HG03280 (cell line): ENCODE results near the gene IFNG-AS1.
A peak's percentile ranks its signal among the peaks of the same experiment; 100 is the strongest.

ENCODE experiments used
- ATAC-seq: cut with Tn5 transposase; IDR thresholded peaks from one replicate; pipeline ENCODE4 v1.9.1; 2021; ENCODE audit warnings: mild to moderate bottlenecking, moderate library complexity; ENCODE audit not compliant: unreplicated experiment

IFNG-AS1 gene

DNA sequence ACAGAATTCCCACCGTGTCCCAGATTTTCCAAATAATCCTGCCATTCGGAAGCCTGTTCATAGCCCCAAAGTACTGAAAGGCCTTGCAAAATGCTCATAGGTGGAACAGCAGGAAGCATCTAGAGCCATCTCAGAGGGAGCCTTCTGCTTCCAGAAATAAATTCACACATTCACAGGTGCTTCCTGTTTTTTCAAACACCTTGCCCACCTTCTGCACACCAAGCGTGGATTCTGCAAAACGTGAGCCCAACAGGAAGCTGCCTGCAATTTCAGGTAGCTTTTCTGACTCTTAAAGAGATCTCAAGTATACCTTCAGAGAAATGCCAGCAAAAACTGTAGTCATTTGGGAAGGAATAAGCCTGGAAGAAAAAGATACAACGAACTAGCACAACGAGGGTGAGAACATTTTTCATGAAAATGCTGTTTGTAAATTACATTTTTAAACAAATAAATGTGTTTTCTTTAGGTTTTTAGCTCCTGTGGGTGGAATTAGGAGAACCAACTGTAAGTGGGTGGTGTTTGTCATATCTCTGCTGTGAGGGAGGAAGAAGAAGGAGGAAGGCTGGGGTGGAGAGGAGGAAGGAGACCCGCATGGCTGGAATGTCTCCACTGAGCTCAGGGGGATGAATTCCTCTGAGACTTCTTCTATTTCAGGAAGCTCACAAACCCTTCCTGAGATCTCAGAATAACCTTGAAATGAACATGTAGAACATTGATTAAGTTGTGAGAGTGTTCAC lies at the start of gene IFNG-AS1:
Gene IFNG-AS1 (plus strand): TSS at position 264 of the 737 bp plus-strand sequence.
- peak; percentile 36 for ATAC-seq

DNA sequence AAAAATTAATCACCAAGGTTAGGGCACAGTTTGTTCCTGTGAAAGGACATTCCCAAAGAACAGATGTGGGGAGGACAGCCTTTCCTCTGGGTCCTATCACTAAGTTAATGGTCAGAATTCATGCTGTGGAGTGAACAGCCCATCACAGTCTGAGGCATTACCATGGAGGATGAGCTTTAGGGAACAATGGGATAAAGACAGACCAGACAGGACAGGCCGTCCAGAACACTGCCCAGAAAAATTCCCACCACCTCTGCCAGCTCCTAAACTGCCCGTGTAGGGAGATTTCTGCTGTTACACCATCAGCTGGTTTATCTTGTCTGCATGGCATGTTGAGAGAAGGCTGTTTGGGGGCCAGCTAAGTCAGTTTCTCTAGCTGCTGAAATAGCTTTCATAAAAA lies 49.6 kb upstream of the IFNG-AS1 start:
- ATAC-seq, result no peak

DNA sequence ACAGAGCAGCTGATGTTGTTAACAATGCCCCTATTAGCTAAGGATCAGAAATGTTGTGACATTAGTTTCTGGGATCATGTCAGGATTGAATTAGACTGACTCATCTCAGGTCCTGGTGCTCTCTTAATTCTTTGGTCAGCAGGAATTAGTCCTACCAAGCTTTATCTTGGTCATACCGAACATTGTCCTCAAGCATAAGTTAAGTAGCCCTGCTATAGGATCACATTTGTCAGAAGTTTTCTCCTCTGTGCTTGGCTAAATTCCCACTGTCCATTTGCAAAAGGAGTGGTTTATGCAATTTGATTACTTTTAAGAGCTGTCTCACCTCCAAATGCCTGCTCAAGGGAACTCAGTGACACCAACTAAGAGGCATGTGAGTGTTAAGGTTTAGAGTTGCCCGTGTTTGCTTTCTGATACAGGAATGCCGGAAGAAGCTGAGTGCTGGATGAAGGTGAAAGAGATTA lies 48.4 kb upstream of the IFNG-AS1 start:
- ATAC-seq, result no peak

DNA sequence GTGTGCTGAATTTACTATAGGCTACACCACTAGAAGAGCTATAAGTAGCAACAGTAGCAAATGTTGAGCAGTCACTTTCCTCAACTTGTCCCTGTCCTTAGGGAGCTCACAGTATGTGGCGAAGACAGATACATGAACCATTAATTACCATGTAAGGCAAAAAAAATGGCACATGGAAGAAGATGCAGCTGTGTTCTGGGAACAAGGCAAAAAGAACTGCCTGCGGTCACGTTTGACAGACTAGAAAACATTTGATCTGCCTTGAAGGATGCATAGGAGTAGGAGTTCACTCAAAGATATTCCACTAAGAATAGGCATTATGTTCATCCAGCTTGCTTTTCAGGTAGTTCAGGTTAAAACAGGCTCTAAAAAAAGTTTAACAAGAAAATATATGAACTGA lies 46.5 kb upstream of the IFNG-AS1 start:
- no peak for ATAC-seq

DNA sequence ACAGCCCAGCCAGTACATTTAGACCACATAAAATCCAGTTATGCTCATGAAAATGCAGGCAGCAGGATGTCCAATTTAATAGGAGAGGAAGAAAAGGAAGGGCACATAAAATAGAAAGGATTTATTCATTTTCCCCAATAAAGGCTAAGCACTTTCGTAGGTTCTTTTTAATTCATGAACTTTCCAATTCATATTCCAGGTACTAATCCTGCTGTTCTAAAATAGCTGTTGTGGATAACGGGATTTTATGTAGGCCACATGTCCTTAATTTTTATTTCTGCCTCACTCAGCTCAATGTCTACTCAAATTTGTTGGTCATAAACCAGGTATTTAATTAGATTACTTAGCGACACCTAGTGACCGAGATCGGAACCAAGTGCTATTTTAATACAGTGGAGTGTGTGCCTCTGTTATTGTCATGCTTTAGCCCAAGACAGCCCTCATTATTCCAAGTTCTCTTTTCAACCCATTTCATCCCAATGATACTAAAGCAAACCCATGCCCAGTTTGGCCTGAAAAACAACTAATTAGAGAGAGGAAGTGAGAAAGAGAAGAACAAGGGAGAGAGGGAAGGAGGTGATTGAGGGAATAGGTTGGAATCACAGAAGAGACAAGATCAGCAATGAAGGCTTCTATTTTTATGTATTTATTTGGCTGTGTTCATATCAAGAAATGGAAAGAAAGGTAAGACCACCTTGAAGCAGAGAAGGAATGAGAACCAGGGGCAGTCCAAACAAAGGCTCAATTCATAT lies 45.9 kb upstream of the IFNG-AS1 start:
- peak; percentile 73 for ATAC-seq

DNA sequence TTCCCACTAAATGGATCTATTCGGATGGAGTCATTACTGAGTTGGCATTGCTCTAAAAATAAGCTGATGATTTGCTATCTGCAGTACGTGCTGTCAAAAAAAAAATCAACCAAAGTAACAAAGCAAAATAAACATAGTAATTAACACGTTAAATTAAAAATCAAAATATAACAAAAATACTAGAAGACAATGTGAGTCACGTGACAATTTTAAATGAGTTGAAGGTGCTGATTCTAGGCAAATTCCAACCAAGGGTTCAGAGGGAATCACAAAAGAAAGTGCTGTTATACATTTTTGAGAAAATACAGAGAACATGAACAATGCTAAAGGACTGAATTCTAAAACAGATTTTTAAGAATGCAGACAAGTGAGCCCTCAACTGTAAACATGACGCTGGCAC lies 45.2 kb upstream of the IFNG-AS1 start:
- no peak for ATAC-seq

DNA sequence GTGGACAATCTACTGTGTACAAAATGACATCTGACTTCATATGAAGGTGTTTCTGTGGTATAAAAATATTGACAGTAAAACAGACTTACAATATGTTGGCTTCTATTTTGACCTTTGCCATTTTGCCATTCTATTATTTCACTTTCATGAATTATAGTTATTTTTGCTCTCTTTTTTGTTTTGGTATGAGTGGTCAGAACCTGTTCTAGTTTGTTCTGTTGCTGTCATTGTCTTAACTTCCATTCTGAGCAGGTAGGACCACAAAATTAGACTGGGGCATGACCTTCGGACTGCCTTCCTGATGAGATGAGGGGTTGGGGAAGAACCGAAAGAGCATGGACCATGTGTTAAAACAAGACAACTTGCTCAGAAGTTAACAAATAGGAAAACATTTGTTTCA lies 36.5 kb upstream of the IFNG-AS1 start:
- no peak for ATAC-seq

DNA sequence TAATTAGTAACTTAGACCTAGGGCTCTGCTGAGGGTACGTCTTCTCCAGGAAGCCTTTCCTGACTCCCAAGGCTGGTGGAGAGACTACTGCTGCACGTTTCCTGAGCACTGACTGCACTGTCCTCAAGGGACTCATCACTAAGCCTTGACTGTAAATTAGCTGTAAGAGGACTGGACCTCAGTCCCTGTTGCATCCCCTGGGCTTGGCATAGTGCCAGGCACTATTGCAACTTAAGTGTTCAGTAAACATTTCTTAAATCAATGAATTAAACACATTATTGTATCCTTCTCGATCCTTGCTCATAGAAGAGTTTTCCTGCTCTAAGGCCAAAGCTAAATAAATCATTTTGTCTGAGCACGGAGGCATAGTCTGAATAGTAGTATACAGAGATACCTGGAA lies 31.9 kb upstream of the IFNG-AS1 start:
- no peak for ATAC-seq

DNA sequence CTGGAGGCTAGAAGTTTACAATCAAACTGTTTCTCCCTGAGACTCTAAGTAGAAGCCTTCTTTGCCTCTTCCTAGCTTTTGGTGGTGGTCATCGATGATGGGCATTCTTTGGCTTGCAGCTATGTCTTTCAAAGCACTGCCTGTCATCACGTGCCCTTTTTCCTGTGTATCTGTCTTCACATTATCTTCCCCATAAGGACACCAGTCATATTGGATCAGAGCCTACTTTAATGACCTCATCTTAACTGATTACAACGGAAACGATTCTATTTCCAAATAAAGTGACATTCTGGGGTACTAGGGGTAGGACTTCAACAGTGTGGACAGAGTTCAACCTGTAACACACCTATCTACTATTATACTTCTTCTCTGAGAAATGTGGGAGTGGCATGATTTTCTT lies 31.1 kb upstream of the IFNG-AS1 start:
- no peak for ATAC-seq

DNA sequence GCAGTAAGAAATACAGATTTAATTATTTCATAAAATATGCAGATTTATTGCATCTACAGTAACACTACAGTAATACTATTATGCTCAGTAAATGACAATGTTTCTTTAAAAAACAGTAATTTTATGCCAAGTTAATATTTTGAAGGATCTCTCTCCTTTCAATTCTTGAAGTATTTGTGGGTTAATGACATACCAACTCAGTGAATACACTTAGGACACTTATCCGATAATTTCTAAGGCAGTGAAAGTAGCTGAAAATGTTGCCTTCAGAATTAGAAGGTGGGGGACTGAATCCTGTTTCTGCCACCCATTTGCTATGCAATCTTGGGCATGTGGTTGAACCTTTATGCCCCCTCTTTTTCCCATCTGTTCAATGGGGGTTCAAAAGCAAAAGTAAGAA lies 24.8 kb upstream of the IFNG-AS1 start:
- no peak for ATAC-seq

DNA sequence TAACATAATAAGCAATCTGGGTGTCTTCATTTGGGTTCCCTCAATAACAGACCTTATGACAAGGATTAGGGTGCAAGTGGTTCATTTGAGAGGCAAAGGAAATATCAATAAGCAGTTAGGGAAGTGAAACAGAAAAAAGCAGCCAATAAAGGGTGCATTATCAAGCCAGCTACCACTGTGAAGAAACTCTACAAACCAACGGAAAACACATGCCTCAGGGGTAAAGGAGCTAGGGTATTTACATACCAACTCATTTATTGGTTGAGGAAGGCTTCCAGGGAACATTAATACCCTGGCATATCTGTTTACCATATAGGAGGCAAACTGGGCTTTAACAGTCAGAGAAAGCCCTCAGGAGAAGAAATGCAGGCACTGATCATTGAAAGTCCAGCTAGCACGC lies 22.7 kb upstream of the IFNG-AS1 start:
- ATAC-seq, result peak; percentile 70

DNA sequence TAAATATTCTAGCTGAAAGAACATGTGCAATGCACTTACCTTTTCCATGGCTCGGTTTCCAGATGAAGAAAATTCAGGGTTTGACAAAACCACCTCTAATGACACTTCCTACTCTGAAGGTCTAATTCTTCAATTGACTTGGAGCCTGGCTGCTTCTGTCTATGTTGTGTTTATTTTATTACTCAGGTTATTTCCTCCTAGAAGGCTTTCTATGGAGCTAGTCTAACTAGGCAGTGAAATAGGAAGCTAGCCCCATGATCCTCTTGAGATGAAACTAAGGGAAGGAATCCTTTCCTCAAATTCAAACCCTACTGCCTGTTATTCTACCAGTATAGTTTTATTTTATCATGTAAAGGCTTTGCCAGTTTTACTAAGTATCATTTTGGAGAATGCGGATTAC lies 20.9 kb upstream of the IFNG-AS1 start:
- no peak for ATAC-seq

DNA sequence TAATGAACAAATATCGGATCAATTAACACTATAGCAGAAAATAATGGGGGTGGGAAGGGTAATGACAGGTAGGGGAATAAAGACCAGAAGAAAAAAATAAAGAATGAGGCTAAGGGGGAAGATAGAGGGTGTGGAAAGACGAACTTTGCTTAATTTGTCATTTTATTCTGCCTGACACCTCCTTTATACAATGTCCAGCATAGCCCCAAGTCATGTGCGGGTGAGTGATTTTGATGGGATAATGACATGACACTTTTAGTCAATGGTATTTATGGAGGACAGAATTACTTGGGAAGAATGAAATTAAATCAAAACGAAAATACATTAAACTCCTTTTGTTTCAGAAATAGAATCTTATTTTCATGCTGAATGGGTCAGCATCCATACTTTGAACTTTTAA lies 20.5 kb upstream of the IFNG-AS1 start:
- no peak for ATAC-seq

DNA sequence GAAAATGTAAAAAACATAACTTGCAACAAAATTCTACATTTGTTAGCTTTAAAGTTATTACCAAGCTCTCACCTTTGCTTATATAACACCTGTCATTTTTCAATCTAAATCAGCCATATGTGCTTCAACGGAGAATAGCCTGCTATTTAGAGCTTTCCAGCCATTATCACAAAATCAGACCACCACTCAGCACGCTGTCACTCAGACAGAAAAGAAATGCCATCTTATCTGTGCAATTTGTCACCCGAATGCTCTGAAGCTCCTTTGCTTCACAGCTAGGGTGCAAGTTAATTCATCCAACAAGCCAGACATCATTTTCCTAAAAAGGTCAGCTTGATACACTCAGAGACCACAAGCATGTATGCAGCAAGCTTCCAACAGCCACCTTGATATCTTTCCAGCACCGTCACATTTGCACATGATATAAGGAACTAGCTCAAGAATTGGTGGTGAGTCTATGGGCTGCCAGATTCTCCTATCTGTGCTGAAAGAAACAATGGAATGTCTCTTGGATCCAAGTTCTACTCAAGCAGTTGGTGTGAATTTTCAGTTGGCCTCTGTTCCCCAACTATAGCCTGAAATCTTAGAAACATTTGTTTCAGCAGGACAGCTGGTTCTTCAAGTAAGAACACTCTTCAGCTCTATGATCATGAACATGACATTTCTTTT lies 20.0 kb upstream of the IFNG-AS1 start:
- ATAC-seq, result no peak

DNA sequence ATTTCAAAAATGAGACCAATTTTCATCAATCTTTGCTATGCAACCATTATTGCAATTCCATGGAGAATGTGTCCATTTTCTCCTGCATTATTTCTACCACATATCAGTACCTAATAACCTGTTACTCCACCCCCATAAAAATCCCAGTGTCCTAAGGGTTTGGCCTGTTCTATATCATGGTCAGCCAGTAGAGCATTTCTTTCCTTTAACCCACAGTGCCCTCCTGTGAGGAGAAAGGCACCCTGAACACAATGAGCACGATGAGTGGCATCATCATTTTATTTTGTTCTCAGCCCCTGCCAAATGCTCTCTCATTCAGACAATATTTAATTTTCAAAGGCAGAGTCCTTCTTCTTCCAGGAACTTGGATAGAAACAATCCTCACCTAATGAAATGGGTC lies 11.6 kb upstream of the IFNG-AS1 start:
- no peak for ATAC-seq

DNA sequence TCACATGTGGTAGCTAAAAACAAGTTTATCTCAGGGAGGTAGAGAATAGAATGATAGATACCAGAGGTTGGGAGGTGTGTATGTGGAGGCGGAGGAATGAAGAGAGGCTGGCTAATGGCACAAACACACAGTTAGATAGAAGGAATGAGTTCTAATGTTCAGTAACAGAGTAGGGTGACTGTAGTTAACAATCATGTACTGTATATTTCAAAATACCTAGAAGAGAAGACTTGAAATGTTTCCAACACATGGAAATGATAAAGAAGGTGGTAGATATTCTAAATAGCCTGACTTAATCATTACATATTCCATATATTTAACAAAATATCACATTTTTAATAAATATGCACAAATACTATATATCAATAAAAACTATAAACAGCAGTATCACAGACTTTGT lies 8.9 kb upstream of the IFNG-AS1 start:
- no peak for ATAC-seq

DNA sequence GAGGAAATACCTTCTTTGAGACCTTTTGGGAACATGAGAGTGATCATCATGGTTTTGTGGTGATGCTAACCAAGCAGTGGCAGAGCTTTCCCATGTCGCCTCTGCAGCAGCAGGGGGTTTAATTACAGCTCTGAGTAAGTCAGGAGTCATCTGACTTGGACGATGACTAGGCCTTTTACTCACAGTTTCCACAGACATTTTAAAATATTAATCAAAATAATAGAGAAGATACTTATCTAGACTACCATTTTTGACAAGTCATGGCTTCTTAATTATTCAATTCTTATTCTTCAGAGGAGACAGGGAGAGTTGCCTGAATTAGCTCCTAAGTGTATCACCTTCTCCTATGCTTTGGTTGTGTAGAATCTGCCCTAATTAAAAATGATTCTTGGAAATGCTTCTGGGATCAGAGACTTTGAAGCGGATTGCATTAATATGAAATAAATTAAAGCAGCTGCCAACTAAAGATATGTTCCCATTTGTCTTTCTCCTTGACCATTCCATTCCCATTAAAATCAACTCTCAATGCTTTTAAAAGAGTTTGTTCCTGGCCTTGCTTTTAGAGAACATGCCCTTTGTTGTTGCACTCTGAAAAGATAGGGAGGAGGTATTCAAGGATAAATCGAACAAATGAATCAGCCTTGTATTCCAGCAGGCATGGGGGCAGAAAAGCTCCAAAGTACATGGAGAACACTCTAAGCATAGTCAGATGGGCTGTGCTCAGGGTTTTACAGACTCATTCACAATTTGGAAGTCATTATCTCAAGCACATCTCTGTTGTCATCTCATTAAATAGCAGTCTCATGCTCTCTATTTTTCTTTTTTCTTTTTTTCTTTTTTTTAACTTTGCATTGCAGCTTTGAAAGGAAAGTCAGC lies 7.7 kb upstream of the IFNG-AS1 start:
- ATAC-seq, result no peak

DNA sequence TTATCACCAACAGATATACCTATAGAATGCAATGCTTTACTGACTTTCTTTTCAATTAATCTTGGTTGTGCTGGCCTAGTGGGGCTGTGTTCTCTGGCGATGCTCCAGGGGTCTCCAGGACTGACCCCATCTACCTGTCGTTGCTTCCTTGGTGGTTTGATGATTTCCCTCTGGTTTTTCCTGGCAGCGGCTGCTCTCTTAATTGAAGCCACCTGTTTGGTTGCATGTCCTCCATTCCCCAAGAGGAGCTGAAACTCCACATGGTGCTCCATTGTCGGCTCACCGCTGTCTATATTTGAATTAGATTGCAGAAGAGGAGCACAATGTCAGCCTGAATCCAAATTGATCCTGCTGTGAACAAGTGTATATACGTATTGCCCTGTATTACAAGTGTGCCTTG lies 7.1 kb upstream of the IFNG-AS1 start:
- no peak for ATAC-seq

DNA sequence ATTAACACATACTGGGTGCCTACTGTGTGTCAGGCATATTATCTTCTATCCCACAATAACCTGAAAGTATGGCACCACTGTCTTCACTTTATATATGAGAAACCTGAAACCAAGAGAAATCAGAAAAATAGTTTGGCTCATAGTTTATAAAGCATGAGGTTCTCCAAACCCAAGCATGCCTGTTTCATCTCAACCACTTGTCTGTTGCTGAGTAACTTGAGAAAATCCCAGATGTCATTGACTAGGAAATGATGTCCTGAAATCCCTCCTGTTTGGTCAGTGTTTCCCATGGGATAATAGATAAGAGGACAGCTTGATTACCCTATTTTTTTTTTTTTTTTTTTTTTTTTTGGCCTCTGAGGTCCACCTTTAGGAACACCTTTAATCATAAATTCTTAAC lies 2.6 kb upstream of the IFNG-AS1 start:
- ATAC-seq, result no peak

DNA sequence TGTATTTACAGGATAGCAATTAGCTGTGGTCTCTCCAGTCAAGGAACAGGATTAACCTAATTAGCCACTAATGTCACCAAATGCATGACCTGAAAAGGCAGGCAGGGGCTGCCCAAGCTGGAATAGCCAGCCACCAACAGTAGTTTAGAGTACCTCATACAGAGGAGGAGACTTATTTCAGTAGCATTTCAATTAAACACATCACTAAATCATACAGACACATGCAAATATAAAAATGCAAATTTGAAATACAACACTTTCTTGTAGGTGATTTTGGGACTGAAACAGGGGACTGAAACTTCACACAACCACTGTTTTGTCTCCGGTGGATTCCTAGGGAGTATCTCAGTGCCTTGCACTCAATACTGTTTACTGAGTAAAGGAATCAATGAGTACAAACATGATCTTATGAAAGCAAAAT lies 636 bp upstream of the IFNG-AS1 start:
- peak; percentile 74 for ATAC-seq

DNA sequence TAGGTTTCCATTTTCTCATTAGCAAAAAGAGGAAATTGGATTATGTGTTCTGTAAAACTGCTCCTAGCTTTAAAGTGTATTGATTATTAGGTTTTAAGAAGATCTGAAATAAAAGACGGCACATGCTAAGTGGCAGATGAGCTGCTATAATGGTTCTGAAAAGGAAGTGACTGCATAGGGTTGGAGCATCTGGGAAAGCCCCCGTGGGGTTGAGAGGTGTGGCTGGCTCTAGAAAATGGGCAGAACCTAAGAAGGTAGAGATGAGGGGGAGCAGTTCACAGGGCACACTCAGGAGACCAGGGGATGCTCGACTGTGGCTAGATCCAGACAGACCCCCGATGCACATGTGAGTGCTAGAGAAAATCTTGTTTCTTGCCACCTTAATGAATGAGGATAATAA lies 1.9 kb downstream of the IFNG-AS1 start:
- peak; percentile 66 for ATAC-seq
